ENCODE measurements around the gene MROH2A. TPM values are rescaled to one million over a fixed set of nuclear protein-coding genes. Genes with fewer than 3 reads are reported as not detected.

The MROH2A gene
- polyA plus RNA-seq, 3 donors: not detected

DNA sequence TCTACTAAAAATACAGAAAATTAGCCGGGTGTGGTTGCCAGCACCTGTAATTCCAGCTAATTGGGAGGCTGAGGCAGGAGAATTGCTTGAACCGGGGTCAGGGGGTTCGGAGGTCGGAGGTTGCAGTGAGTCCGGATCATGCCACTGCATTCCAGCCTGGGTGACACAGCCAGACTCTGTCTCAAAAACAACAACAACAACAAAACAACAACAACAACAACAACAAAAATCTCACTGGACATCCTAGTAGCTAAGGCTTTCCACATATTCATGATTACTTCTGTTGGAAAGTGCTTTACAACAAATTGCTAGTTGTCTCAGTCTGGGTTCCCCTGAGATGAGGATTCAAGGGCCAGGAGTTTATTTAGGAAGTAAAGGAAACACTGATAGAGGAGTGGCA, 4.3 kb upstream of the MROH2A start:
- Histone ChIP-seq H3K36me3 (replicated peaks in 1 of 2; ENCODE audit: control insufficient read depth in 1 of 2, insufficient read depth in 2 of 2, low read length in 2 of 2) (no peaks in the 10 kb centered on the region), H4K20me1 (ENCODE audit: insufficient read depth, low read length) (no peaks in the 10 kb centered on the region), H2AFZ (ENCODE audit: insufficient read depth, low read depth, low read length, poor library complexity, severe bottlenecking) (no peak overlapping the region), H3K27me3 (ENCODE audit: control insufficient read depth in 2 of 2, insufficient read depth in 2 of 2, low read length in 2 of 2) (no peaks in the 10 kb centered on the region), H3K9ac (ENCODE audit: insufficient read depth, low read length, poor library complexity, severe bottlenecking) (no peak overlapping the region), H3K4me3 (replicated peaks in 1 of 3; ENCODE audit: low read depth in 2 of 3, low read length in 3 of 3) (no peak overlapping the region), H3K9me3 (replicated peaks in 1 of 2; ENCODE audit: control insufficient read depth in 1 of 2, insufficient read depth in 1 of 2, low read length in 2 of 2) (peaks cover 14 to 19% of the 10 kb centered on the region in 2 donors), H3K79me2 (ENCODE audit: insufficient read depth, low read length) (no peaks in the 10 kb centered on the region), H3K27ac (ENCODE audit: low read depth in 1 of 2, low read length in 2 of 2) (no peak overlapping the region), H3K4me2 (replicated peaks; ENCODE audit: extremely low read depth, low read length, poor library complexity, severe bottlenecking) (no peak overlapping the region), H3K4me1 (ENCODE audit: control insufficient read depth in 1 of 2, insufficient read depth in 2 of 2, low read length in 2 of 2) (no peaks in the 10 kb centered on the region)
- Mint-ChIP-seq H3K27me3 (ENCODE audit: low read depth in 3 of 3) (peaks cover 2 to 6% (median 6%) of the 10 kb centered on the region in 3 donors), H3K9me3 (peaks cover 13 to 30% (median 16%) of the 10 kb centered on the region in 7 donors), H3K27ac (no peak overlapping the region), H3K4me3 (no peak overlapping the region), H3K4me1 (no peaks in the 10 kb centered on the region), H3K36me3 (no peaks in the 10 kb centered on the region)
- no peak for DNase-seq
- WGBS (ENCODE audit: insufficient coverage): 100% methylated on average over 2 of the region's 5 CpGs
- TF ChIP-seq, protein P1, sequence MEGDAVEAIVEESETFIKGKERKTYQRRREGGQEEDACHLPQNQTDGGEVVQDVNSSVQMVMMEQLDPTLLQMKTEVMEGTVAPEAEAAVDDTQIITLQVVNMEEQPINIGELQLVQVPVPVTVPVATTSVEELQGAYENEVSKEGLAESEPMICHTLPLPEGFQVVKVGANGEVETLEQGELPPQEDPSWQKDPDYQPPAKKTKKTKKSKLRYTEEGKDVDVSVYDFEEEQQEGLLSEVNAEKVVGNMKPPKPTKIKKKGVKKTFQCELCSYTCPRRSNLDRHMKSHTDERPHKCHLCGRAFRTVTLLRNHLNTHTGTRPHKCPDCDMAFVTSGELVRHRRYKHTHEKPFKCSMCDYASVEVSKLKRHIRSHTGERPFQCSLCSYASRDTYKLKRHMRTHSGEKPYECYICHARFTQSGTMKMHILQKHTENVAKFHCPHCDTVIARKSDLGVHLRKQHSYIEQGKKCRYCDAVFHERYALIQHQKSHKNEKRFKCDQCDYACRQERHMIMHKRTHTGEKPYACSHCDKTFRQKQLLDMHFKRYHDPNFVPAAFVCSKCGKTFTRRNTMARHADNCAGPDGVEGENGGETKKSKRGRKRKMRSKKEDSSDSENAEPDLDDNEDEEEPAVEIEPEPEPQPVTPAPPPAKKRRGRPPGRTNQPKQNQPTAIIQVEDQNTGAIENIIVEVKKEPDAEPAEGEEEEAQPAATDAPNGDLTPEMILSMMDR (IDR thresholded peaks at IDR 0.05): no peak
- intact Hi-C loops (cut with micrococcal nuclease): no loop called here

DNA sequence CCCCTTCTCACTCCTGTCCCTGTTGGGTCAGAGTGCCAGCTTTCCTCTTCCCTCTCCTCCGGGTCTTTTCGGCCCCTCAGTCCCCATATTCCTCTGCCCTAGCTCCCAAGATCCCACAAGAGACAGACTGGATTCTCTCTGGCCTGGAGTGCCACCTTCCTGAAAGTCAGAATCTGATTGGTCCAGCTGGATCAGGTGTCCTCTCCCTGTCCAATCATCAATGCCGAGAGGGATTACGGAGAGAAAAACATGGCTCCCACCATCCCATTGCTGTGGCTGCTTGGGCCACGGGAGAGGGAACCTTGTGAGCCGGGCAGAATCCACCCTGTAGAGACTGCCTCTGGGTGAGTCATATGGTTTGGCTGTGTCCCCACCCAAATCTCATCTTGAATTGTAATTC, 2.7 kb upstream of the MROH2A start:
- Histone ChIP-seq H3K27me3 (ENCODE audit: control insufficient read depth in 2 of 2, insufficient read depth in 2 of 2, low read length in 2 of 2) (no peaks in the 10 kb centered on the region), H3K4me2 (replicated peaks; ENCODE audit: extremely low read depth, low read length, poor library complexity, severe bottlenecking) (no peak overlapping the region), H4K20me1 (ENCODE audit: insufficient read depth, low read length) (no peaks in the 10 kb centered on the region), H3K4me1 (ENCODE audit: control insufficient read depth in 1 of 2, insufficient read depth in 2 of 2, low read length in 2 of 2) (no peaks in the 10 kb centered on the region), H3K27ac (ENCODE audit: low read depth in 1 of 2, low read length in 2 of 2) (no peak overlapping the region), H3K79me2 (ENCODE audit: insufficient read depth, low read length) (no peaks in the 10 kb centered on the region), H2AFZ (ENCODE audit: insufficient read depth, low read depth, low read length, poor library complexity, severe bottlenecking) (no peak overlapping the region), H3K9me3 (replicated peaks in 1 of 2; ENCODE audit: control insufficient read depth in 1 of 2, insufficient read depth in 1 of 2, low read length in 2 of 2) (peaks cover 14 to 22% of the 10 kb centered on the region in 2 donors), H3K4me3 (replicated peaks in 1 of 3; ENCODE audit: low read depth in 2 of 3, low read length in 3 of 3) (no peak overlapping the region), H3K36me3 (replicated peaks in 1 of 2; ENCODE audit: control insufficient read depth in 1 of 2, insufficient read depth in 2 of 2, low read length in 2 of 2) (no peaks in the 10 kb centered on the region), H3K9ac (ENCODE audit: insufficient read depth, low read length, poor library complexity, severe bottlenecking) (no peak overlapping the region)
- 100% methylated on average over 4 of the region's 6 CpGs for WGBS (ENCODE audit: insufficient coverage)
- Mint-ChIP-seq H3K36me3 (no peaks in the 10 kb centered on the region), H3K4me1 (no peaks in the 10 kb centered on the region), H3K4me3 (no peak overlapping the region), H3K27me3 (ENCODE audit: low read depth in 3 of 3) (peaks cover 0 to 6% (median 3%) of the 10 kb centered on the region in 3 donors), H3K27ac (no peak overlapping the region), H3K9me3 (peaks cover 13 to 43% (median 18%) of the 10 kb centered on the region in 7 donors)
- TF ChIP-seq, protein P1 (IDR thresholded peaks at IDR 0.05): no peak
- intact Hi-C loops (cut with micrococcal nuclease): no loop called here
- DNase-seq: no peak
